ENCODE data around the gene CCL21.
"Not testable (repeated sequence)": the region's sequence is repeated elsewhere in the genome, so short reads cannot be mapped to it uniquely, and the experiment has no call there.

CCL21 gene, protein sequence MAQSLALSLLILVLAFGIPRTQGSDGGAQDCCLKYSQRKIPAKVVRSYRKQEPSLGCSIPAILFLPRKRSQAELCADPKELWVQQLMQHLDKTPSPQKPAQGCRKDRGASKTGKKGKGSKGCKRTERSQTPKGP

DNA sequence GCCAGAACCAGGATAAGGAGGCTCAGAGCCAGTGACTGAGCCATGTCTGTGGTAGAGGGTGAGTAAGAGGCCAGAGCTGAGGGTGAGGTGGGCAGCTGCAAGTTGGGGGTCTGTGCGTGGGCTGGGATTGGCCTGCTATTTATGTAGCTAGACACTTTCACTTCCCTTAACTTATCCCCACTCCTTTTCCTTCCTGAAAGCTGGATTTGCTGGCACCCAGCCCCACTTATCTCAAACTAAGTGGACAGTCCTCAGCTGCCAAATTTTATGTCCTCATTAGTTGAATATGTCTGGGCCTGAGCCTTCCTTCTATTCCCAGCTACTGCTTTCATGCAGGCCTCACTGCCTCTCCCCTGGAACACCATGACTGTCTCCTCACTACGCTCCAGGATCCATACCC, at the start of gene CCL21:
Gene CCL21, minus strand, starts transcription at position 114 of the 400 bp plus-strand sequence. Its CDS starts 70 bp downstream, at position 44.
- no peak for DNase-seq

GRCh38 chr9:34759432-34760134, 49.6 kb upstream of the CCL21 start:
- no peak for DNase-seq

- not testable (repeated sequence) for DNase-seq
These were observed 40.4 kb upstream of the CCL21 start for GRCh38 chr9:34750320-34750719.

DNA sequence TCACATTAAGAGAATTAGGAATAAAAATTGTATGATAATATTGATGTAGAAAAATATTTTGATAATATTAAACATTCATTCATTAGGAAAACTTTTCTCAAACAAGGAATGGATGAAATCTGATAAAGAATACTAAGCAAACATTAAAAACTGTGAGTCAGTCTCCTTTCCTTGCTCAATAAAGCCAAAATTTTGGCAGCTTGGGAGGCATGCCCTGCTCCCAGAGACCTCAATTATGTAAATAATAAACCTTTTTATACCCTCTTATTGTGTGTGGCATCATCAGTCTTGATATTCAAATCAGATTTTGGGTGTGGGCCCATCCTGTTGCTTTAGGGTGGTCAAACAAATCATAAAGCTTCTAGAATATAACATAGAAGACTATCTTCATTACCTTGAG, 36.6 kb upstream of the CCL21 start:
- no peak for DNase-seq

- DNase-seq: peak; percentile 60
These were observed 34.6 kb upstream of the CCL21 start for GRCh38 chr9:34744295-34745221.

DNA sequence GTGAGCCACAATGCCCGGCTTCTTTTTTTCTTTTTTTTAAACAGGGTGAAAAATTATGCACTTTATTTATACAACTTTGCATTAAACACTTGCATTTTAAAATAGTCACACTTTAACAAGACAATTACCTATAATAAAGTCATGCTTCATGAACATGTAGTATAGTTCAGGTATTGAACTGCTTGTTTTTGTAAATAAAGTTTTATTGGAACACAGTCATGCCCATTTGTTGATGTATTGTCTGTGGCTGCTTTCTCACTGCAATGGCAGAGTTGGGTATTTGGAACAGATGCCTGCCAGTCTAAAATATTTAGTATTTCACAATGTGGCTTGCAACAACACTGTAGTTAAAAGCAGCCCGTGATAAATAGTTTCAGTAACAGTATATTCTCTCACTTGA, 32.8 kb upstream of the CCL21 start:
- DNase-seq: no peak

DNA sequence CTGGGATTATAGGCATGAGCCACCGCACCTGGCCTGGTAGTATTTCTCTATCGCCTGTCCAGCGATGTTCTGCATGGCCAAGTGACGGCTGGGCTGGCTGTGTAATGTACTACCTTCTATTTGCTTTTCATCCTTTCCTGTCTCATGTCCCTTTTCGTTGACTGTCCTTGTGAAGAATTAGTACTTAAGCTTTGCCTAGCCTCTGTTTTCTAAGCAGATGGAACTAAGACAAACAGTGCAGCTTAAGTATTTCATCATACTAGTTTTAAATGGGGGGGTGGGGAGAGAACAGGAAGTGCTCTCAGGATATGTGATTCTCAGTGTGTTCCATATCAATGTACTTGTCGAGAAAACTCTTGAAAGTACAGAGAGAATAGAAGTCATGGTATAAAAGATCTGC, 31.7 kb upstream of the CCL21 start:
- DNase-seq: no peak

- not testable (repeated sequence) for DNase-seq
These were observed 30.2 kb upstream of the CCL21 start for GRCh38 chr9:34740176-34740575.

DNA sequence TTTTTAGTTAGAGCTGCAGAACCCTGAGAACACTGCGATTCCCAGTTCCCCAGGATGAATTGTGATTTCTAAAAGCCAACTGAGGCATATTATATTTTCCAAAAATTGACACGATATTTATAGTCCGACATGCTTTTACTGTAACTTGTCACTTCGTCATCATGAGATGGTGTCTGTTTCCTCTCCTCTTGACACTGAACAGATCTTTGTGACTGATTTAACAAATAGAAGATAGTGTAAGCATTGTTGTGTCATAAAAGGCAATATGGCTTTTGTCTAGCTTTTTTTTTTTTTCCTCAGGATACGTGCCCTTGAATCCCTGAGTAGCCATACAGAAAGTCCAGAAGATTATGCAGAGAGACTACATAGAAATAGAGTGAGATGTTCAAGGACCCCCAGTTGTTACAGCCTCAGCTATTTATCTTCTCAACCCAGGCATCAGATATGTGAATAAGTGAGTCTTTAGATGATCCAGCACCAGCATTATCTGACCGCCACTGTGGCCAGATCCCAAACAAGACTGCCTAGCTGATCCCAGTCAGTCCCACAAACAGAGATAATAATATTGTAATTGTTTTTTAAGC, 27.8 kb upstream of the CCL21 start:
- no peak for DNase-seq

GRCh38 chr9:34734720-34735119, 24.8 kb upstream of the CCL21 start:
- DNase-seq: no peak

DNA sequence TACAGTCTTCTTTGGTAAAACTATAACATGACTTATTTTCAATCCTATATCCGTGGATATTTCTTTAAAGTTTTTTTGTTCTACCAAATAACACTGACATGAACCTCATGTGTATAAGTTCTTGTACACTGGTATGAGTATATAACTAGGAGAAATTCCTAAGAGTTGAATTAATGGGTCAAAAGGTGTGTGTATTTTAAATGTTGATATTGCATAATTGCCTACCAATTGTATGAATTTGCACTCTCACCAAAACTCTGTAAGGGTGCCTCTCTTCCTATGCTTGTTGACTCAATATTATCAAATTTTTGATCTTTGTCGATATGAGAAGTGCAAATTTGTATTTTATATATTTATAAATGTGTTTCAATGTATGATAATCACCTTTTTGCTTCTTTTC, 22.9 kb upstream of the CCL21 start:
- no peak for DNase-seq

GRCh38 chr9:34732478-34732877, 22.5 kb upstream of the CCL21 start:
- no peak for DNase-seq

DNA sequence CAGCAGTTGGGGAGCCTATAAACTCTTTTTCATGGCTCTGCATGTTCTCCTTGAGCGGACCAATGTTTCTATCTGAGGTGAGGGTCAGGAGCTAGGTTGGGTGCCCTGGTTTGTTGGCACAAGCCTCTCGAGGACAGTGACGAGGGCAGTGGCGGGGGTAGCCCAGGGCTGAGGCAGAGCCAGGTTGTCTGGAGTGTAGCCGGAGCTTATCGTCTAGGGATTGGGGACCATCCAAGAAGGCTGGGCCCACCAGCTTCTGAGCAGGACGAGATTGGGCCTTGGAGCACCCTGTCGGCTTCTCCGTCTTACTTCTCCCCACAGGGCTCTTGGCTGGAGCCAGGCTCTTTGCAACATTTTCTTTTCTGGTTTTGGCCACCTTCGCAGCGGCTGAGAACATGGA, 13.2 kb upstream of the CCL21 start:
- no peak for DNase-seq

GRCh38 chr9:34719769-34720025, 9.8 kb upstream of the CCL21 start:
- DNase-seq: not testable (repeated sequence)

- DNase-seq: no peak
These were observed 9.3 kb upstream of the CCL21 start for GRCh38 chr9:34719021-34719768.

DNA sequence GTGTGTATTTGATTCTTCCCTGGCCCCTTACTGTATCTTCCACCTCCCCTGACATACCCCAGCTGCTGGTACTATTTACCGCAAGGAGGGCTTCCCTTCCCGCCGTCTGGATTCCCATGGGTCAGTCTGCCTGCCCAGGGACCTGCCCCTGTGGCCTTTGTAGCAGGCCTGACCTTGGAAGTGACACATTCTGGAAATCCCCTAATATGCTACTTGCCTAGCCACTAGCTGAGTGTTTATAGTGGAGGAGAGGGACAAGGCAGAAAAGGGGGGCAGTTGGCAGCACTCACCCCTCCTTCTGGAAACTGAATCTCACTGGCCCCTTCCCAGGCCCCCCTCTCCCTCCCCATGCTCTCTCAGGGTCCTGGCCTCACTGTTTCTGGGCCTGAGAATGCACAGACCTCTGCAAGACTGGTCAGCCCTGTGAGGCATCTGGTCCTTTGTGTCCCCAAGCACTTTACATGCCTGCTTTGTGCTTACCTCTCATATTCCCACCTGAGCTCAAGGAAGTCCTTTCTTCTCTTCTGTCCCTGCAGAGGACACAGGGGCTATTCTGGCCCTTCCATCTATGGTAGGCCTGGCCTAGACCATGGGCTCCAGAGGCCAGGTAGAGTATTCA, 8.2 kb upstream of the CCL21 start:
- DNase-seq: no peak

- DNase-seq: no peak
These were observed 6.8 kb upstream of the CCL21 start for GRCh38 chr9:34716711-34717110.

GRCh38 chr9:34715639-34716215, 5.8 kb upstream of the CCL21 start:
- no peak for DNase-seq

GRCh38 chr9:34714007-34714406, 4.1 kb upstream of the CCL21 start:
- no peak for DNase-seq

DNA sequence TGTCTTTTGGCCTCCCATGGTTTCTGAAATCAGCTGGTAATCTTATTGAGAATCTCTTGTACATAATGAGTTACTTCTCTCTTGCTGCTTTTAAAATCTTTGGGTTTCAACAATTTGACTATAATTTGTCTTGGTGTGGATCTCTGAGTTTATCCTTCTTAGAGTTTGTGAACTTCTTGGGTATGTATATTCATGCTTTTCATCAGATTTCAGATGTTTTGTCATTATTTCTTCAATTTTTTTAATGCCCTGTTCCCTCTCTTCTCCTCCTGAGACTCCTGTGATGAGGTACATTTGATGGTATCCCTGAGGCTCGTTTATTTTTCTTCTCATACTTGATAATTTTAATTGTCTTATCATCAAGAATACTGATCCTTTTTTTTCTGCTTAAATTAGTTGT, 2.2 kb upstream of the CCL21 start:
- DNase-seq: no peak

GRCh38 chr9:34709196-34709978, 549 bp downstream of the CCL21 start:
- no peak for DNase-seq
